Ovary (tissue), 9 donors: ENCODE measurements around the gene SLC35A2. TPM values are rescaled to one million over a fixed set of nuclear protein-coding genes. Genes with fewer than 3 reads are reported as not detected.

Experiments used
- DNase-seq, 5 donors: peaks; one replicate each; pipeline ENCODE4 v3.0.0-alpha.2; 2019 to 2020
- H3K27ac ChIP-seq, 2 donors: fragments of 200-600 bp; one replicate each; pipeline versions ENCODE4 v1.5.1 to v1.8.0; 2019 to 2022
- H3K27me3 ChIP-seq: fragments of 200-600 bp; one replicate; pipeline ENCODE4 v1.8.0; 2022
- H3K36me3 ChIP-seq: fragments of 200-600 bp; sonication (generic); one replicate; pipeline ENCODE4 v1.5.1; 2019
- H3K4me1 ChIP-seq: one replicate; pipeline ENCODE4 v1.8.1; 2013; ENCODE audit warnings: mild to moderate bottlenecking, moderate library complexity; ENCODE audit not compliant: insufficient read depth
- H3K4me3 ChIP-seq: fragments of 200-600 bp; sonication (generic); one replicate; pipeline ENCODE4 v1.5.1; 2017
- H3K9me3 ChIP-seq, 2 donors: fragments of 200-600 bp in 1 of 2; sonication (generic) in 1 of 2; one replicate each; pipeline versions ENCODE4 v1.5.1 to v1.8.1; 2013 to 2019; ENCODE audit warnings: mild to moderate bottlenecking in 1 of 2, moderate library complexity in 1 of 2
- CTCF ChIP-seq, 3 donors: fragments of 450-650 bp in 2 of 3; fragments of 200-600 bp in 1 of 3; IDR thresholded peaks; one replicate each; pipeline versions ENCODE4 v1.5.1 to v1.8.0; 2016 to 2022; ENCODE audit warnings: antibody characterized with exemption in 3 of 3, mild to moderate bottlenecking in 1 of 3
- EP300 ChIP-seq: sonication (generic); formaldehyde crosslinking; IDR thresholded peaks from one replicate; pipeline ENCODE4 v1.6.1; 2017; ENCODE audit warnings: antibody characterized with exemption
- POLR2A ChIP-seq: fragments of 450-650 bp; IDR thresholded peaks from one replicate; pipeline ENCODE4 v1.6.1; 2017; ENCODE audit warnings: antibody characterized with exemption, mild to moderate bottlenecking, moderate library complexity
- WGBS, 3 donors: extraction: QIAGEN DNeasy Blood & Tissue Kit in 1 of 3; methylation state at CpG; one replicate each; pipeline versions ENCODE4 v1.1.5 to v1.1.7; 2013 to 2017; 5-methylcytosine and 5-hydroxymethylcytosine counted together
- intact Hi-C, 4 donors: fragments of 100-400 bp; cut with DNase I; formaldehyde crosslinking; loops; one replicate each; pipeline versions ENCODE4 v1.11.0 to v1.15.1; 2022 to 2023
- polyA plus RNA-seq, 2 donors: library from polyadenylated mRNA; stranded (reverse); fragments of 200-250 nt in 1 of 2; fragments of 350-450 nt in 1 of 2; fragmentation: Illumina TruSeq in 1 of 2; extraction: RNeasy Lipid Tissue Mini Kit (QIAGEN cat#74804) in 1 of 2; gene quantifications; one replicate each; pipeline ENCODE4 v1.2.3, GENCODE V29; 2013 to 2014
- total RNA-seq, 7 donors: library from RNA; depleted of rRNA in 2 of 7; stranded (reverse); fragments of >200 nt in 2 of 7; fragmentation: NEBNext Ultra II Directional in 3 of 7; extraction: Animal tissue kit (Norgen Biotek cat#: 25700) in 3 of 7; gene quantifications; one replicate each; pipeline versions ENCODE4 v1.1.0 to v1.2.4, GENCODE V29; 2016 to 2023
- donor health status: DM: no; HTN: no; CAD: no; lungs with moderate emphysema.
- donor health status: DM: no; HTN: no; CAD: no.
- donor health status: Bipolar disorder and iron deficiency.
- donor health status: DM: yes; HTN: yes; CAD: no.
- donor health status: DM: no; HTN: no; CAD: no.
- donor health status: DM: yes; HTN: yes; CAD: no.

The SLC35A2 gene
- total and polyA plus RNA-seq, 9 donors: 8.2 to 18.8 (median 12.5) TPM

GRCh38 chrX:48914593-48915493 lies 3.4 kb upstream of the SLC35A2 start:
- Histone ChIP-seq H3K9me3 (no peaks in the 10 kb centered on the region), H3K4me1 (peaks cover 2% of the 10 kb centered on the region), H3K36me3 (no peaks in the 10 kb centered on the region), H3K27me3 (no peaks in the 10 kb centered on the region), H3K27ac (no peak overlapping the region), H3K4me3 (no peak overlapping the region)
- intact Hi-C loops: loop anchor here in 1 of 4 donors (5.0 kb wide), 1 partner anchor 252 kb away; no protein-coding TSS in a partner anchor
- TF ChIP-seq CTCF (IDR thresholded peaks at IDR 0.05) (no peak), EP300 (no peak), POLR2A (no peak)
- DNase-seq: no peak
- WGBS, 3 donors: 83 to 89% (median 89%) methylated on average over 13 of the region's 13 CpGs

GRCh38 chrX:48913605-48914366 lies 2.3 kb upstream of the SLC35A2 start:
- H3K27ac ChIP-seq: no peak overlapping the region
- no peaks in the 10 kb centered on the region for H3K9me3 ChIP-seq
- H3K4me3 ChIP-seq: no peak overlapping the region
- H3K4me1 ChIP-seq: peaks cover 2% of the 10 kb centered on the region
- 84 to 89% (median 85%) methylated on average over 5 of the region's 5 CpGs for WGBS, 3 donors
- TF ChIP-seq EP300 (no peak), CTCF (IDR thresholded peaks at IDR 0.05) (no peak), POLR2A (no peak)
- DNase-seq: no peak
- intact Hi-C loops: loop anchor here in 1 of 4 donors (5.0 kb wide), 1 partner anchor 254 kb away; no protein-coding TSS in a partner anchor
- H3K27me3 ChIP-seq: no peaks in the 10 kb centered on the region
- no peaks in the 10 kb centered on the region for H3K36me3 ChIP-seq

- Histone ChIP-seq H3K36me3 (no peaks in the 10 kb centered on the region), H3K9me3 (no peaks in the 10 kb centered on the region), H3K27ac (no peak overlapping the region), H3K4me1 (peaks cover 2% of the 10 kb centered on the region), H3K27me3 (no peaks in the 10 kb centered on the region), H3K4me3 (peak overlapping the region; percentile 54)
- no peak for DNase-seq
- TF ChIP-seq POLR2A: no peak
- TF ChIP-seq EP300: no peak
- no peak for TF ChIP-seq CTCF (IDR thresholded peaks at IDR 0.05)
- WGBS, 3 donors: 24 to 26% (median 25%) methylated on average over 12 of the region's 12 CpGs
- intact Hi-C loops: loop anchor here in 1 of 4 donors (5.0 kb wide), 1 partner anchor 256 kb away; no protein-coding TSS in a partner anchor
Measured at GRCh38 chrX:48910926-48911411, 477 bp downstream of the SLC35A2 start.

GRCh38 chrX:48909703-48910294 lies 1.6 kb downstream of the SLC35A2 start:
- TF ChIP-seq POLR2A (no peak), CTCF (IDR thresholded peaks at IDR 0.05) (no peak), EP300 (no peak)
- intact Hi-C loops: loop anchor here in 1 of 4 donors (5.0 kb wide), 1 partner anchor 258 kb away; no protein-coding TSS in a partner anchor
- Histone ChIP-seq H3K4me3 (no peak overlapping the region), H3K27me3 (no peaks in the 10 kb centered on the region), H3K4me1 (peaks cover 2% of the 10 kb centered on the region), H3K36me3 (no peaks in the 10 kb centered on the region), H3K9me3 (no peaks in the 10 kb centered on the region), H3K27ac (no peak overlapping the region)
- no peak for DNase-seq
- 87 to 90% (median 88%) methylated on average over 17 of the region's 17 CpGs for WGBS, 3 donors
